Measurements from ENCODE around the gene IL23R. TPM values are rescaled to one million over a fixed set of nuclear protein-coding genes. Genes with fewer than 3 reads are reported as not detected.

The IL23R gene
- total and polyA plus RNA-seq, 2 experiments from 2014 or later, result not detected

- peaks cover 4% of the 10 kb centered on the region; the same call in 1 of the 2 replicates for H3K4me1 ChIP-seq (ENCODE audit: insufficient read depth)
- TF ChIP-seq EZH2 (IDR thresholded peaks at IDR 0.05; ENCODE audit: insufficient read depth, poor library complexity, severe bottlenecking) (no peak), EZH2phosphoT487 (IDR thresholded peaks at IDR 0.05; ENCODE audit: insufficient read depth, low read depth) (no peak)
- peak overlapping the region; percentile 83 for H2AFZ ChIP-seq
- H3K4me3 ChIP-seq, result peak overlapping the region; percentile 17; the same call in 1 of the 2 replicates
- peak overlapping the region; percentile 31 for H3K4me2 ChIP-seq (ENCODE audit: unreplicated experiment)
- H3K79me2 ChIP-seq (ENCODE audit: insufficient read depth), result no peaks in the 10 kb centered on the region
- no peaks in the 10 kb centered on the region for H3K36me3 ChIP-seq (ENCODE audit: low read depth)
- no peaks in the 10 kb centered on the region for H4K20me1 ChIP-seq (ENCODE audit: insufficient read depth)
- H3K27ac ChIP-seq, result no peak overlapping the region
- no peaks in the 10 kb centered on the region for H3K9me2 ChIP-seq (ENCODE audit: insufficient read depth)
- peaks cover 7% of the 10 kb centered on the region for H3K27me3 ChIP-seq (replicated peaks; ENCODE audit: insufficient read depth)
- no peaks in the 10 kb centered on the region for H3F3A ChIP-seq (ENCODE audit: insufficient read depth)
- H3K9me3 ChIP-seq (ENCODE audit: low read depth), result no peaks in the 10 kb centered on the region
- peak; percentile 29 for DNase-seq
- WGBS, 2 experiments (ENCODE audit: low coverage in 1 of 2, low lambda C conversion rate in 2 of 2, missing lambda C conversion rate in 2 of 2), result 35 to 38% methylated on average over 6 of the region's 6 CpGs
- in situ Hi-C loops (cut with MboI), result loop anchor here (5.0 kb wide), 2 partner anchors 151 to 386 kb away; no protein-coding TSS in a partner anchor
- no peak overlapping the region for H3K9ac ChIP-seq
These were observed 17.6 kb upstream of the IL23R start for GRCh38 chr1:67148516-67149178.

- peak; percentile 90 for DNase-seq
- no peaks in the 10 kb centered on the region for H4K20me1 ChIP-seq (ENCODE audit: insufficient read depth)
- 10 to 11% methylated on average over 9 of the region's 9 CpGs for WGBS, 2 experiments (ENCODE audit: low coverage in 1 of 2, low lambda C conversion rate in 2 of 2, missing lambda C conversion rate in 2 of 2)
- in situ Hi-C loops (cut with MboI), result loop anchor here (5.0 kb wide), 2 partner anchors 152 to 387 kb away; no protein-coding TSS in a partner anchor
- H3F3A ChIP-seq (ENCODE audit: insufficient read depth), result no peaks in the 10 kb centered on the region
- H3K79me2 ChIP-seq (ENCODE audit: insufficient read depth), result no peaks in the 10 kb centered on the region
- no peak overlapping the region for H3K9ac ChIP-seq
- peak overlapping the region; percentile 17; the same call in 1 of the 2 replicates for H3K4me3 ChIP-seq
- H3K27ac ChIP-seq, result no peak overlapping the region
- H3K27me3 ChIP-seq (replicated peaks; ENCODE audit: insufficient read depth), result peaks cover 11% of the 10 kb centered on the region
- no peak for TF ChIP-seq EZH2 (IDR thresholded peaks at IDR 0.05; ENCODE audit: insufficient read depth, poor library complexity, severe bottlenecking)
- no peak for TF ChIP-seq EZH2phosphoT487 (IDR thresholded peaks at IDR 0.05; ENCODE audit: insufficient read depth, low read depth)
- H3K9me3 ChIP-seq (ENCODE audit: low read depth), result no peaks in the 10 kb centered on the region
- peak overlapping the region; percentile 31 for H3K4me2 ChIP-seq (ENCODE audit: unreplicated experiment)
- no peaks in the 10 kb centered on the region for H3K36me3 ChIP-seq (ENCODE audit: low read depth)
- no peaks in the 10 kb centered on the region for H3K9me2 ChIP-seq (ENCODE audit: insufficient read depth)
- peaks cover 4% of the 10 kb centered on the region; the same call in 1 of the 2 replicates for H3K4me1 ChIP-seq (ENCODE audit: insufficient read depth)
- H2AFZ ChIP-seq, result peak overlapping the region; percentile 83
These were observed 17.0 kb upstream of the IL23R start for GRCh38 chr1:67149179-67149770.

GRCh38 chr1:67150931-67151330 lies 15.3 kb upstream of the IL23R start:
- Histone ChIP-seq H3K4me3 (no peak overlapping the region), H3K36me3 (ENCODE audit: low read depth) (no peaks in the 10 kb centered on the region), H3K9ac (no peak overlapping the region), H4K20me1 (ENCODE audit: insufficient read depth) (no peaks in the 10 kb centered on the region), H3K9me2 (ENCODE audit: insufficient read depth) (no peaks in the 10 kb centered on the region), H3K79me2 (ENCODE audit: insufficient read depth) (no peaks in the 10 kb centered on the region), H3K27me3 (replicated peaks; ENCODE audit: insufficient read depth) (peaks cover 19% of the 10 kb centered on the region), H3K4me2 (ENCODE audit: unreplicated experiment) (no peak overlapping the region), H3K4me1 (ENCODE audit: insufficient read depth) (peaks cover 4% of the 10 kb centered on the region; the same call in 1 of the 2 replicates), H2AFZ (no peak overlapping the region), H3K9me3 (ENCODE audit: low read depth) (no peaks in the 10 kb centered on the region), H3K27ac (no peak overlapping the region), H3F3A (ENCODE audit: insufficient read depth) (no peaks in the 10 kb centered on the region)
- 82 to 85% methylated on average over 4 of the region's 4 CpGs for WGBS, 2 experiments (ENCODE audit: low coverage in 1 of 2, low lambda C conversion rate in 2 of 2, missing lambda C conversion rate in 2 of 2)
- TF ChIP-seq EZH2 (IDR thresholded peaks at IDR 0.05; ENCODE audit: insufficient read depth, poor library complexity, severe bottlenecking), result no peak
- no peak for TF ChIP-seq EZH2phosphoT487 (IDR thresholded peaks at IDR 0.05; ENCODE audit: insufficient read depth, low read depth)
- no peak for DNase-seq
- in situ Hi-C loops (cut with MboI), result no loop called here

GRCh38 chr1:67158401-67158800 lies 7.9 kb upstream of the IL23R start:
- no peak overlapping the region for H3K9ac ChIP-seq
- H3F3A ChIP-seq (ENCODE audit: insufficient read depth), result no peaks in the 10 kb centered on the region
- H2AFZ ChIP-seq, result no peak overlapping the region
- in situ Hi-C loops (cut with MboI), result no loop called here
- no peaks in the 10 kb centered on the region for H3K9me2 ChIP-seq (ENCODE audit: insufficient read depth)
- DNase-seq, result no peak
- TF ChIP-seq EZH2 (IDR thresholded peaks at IDR 0.05; ENCODE audit: insufficient read depth, poor library complexity, severe bottlenecking), result no peak
- no peak for TF ChIP-seq EZH2phosphoT487 (IDR thresholded peaks at IDR 0.05; ENCODE audit: insufficient read depth, low read depth)
- 49 to 73% methylated on average over 2 of the region's 2 CpGs for WGBS, 2 experiments (ENCODE audit: low coverage in 1 of 2, low lambda C conversion rate in 2 of 2, missing lambda C conversion rate in 2 of 2)
- no peak overlapping the region for H3K27ac ChIP-seq
- no peaks in the 10 kb centered on the region for H3K9me3 ChIP-seq (ENCODE audit: low read depth)
- no peaks in the 10 kb centered on the region for H3K4me1 ChIP-seq (ENCODE audit: insufficient read depth)
- H3K4me2 ChIP-seq (ENCODE audit: unreplicated experiment), result no peak overlapping the region
- H3K79me2 ChIP-seq (ENCODE audit: insufficient read depth), result no peaks in the 10 kb centered on the region
- no peak overlapping the region for H3K4me3 ChIP-seq
- peaks cover 18% of the 10 kb centered on the region for H3K27me3 ChIP-seq (replicated peaks; ENCODE audit: insufficient read depth)
- H4K20me1 ChIP-seq (ENCODE audit: insufficient read depth), result no peaks in the 10 kb centered on the region
- no peaks in the 10 kb centered on the region for H3K36me3 ChIP-seq (ENCODE audit: low read depth)

Measured in GM23248 (cell line).